NOMO-1 treated with dmso at 0.1 percent for 144 hours (cell line): ENCODE results near the gene RHBDD1.

Experiments used
- DNase-seq: peaks from one replicate; lab custom pipeline; 2025; ENCODE audit not compliant: unreplicated experiment; lab: John Stamatoyannopoulos, UW

RHBDD1 gene

GRCh38 chr2:226978300-226978699 lies 142.4 kb downstream of the RHBDD1 start:
- no peak for DNase-seq

- no peak for DNase-seq
Measured at GRCh38 chr2:226979004-226979403, 143.2 kb downstream of the RHBDD1 start.

GRCh38 chr2:226981791-226982326 lies 146.0 kb downstream of the RHBDD1 start:
- no peak for DNase-seq

- DNase-seq = no peak
Measured at GRCh38 chr2:226983895-226984749, 148.3 kb downstream of the RHBDD1 start.

GRCh38 chr2:226984750-226985582 lies 149.1 kb downstream of the RHBDD1 start:
- no peak for DNase-seq

GRCh38 chr2:226985583-226985946 lies 149.7 kb downstream of the RHBDD1 start:
- no peak for DNase-seq

- DNase-seq = no peak
Measured at GRCh38 chr2:226991663-226992062, 155.8 kb downstream of the RHBDD1 start.

- DNase-seq = no peak
Measured at GRCh38 chr2:226993171-226993570, 157.3 kb downstream of the RHBDD1 start.

GRCh38 chr2:226994775-226995174 lies 158.9 kb downstream of the RHBDD1 start:
- no peak for DNase-seq

- DNase-seq = no peak
Measured at GRCh38 chr2:226995625-226996041, 159.8 kb downstream of the RHBDD1 start.

- no peak for DNase-seq
Measured at GRCh38 chr2:226999661-227000060, 163.8 kb downstream of the RHBDD1 start.

- DNase-seq = no peak
Measured at GRCh38 chr2:227000123-227000522, 164.3 kb downstream of the RHBDD1 start.

GRCh38 chr2:227004482-227004881 lies 168.6 kb downstream of the RHBDD1 start:
- DNase-seq = no peak

- DNase-seq = no peak
Measured at GRCh38 chr2:227006189-227006897, 170.5 kb downstream of the RHBDD1 start.

- DNase-seq = no peak
Measured at GRCh38 chr2:227007148-227007547, 171.3 kb downstream of the RHBDD1 start.

GRCh38 chr2:227007940-227008339 lies 172.1 kb downstream of the RHBDD1 start:
- no peak for DNase-seq

- DNase-seq = no peak
Measured at GRCh38 chr2:227010433-227010832, 174.6 kb downstream of the RHBDD1 start.

- no peak for DNase-seq
Measured at GRCh38 chr2:227013330-227013729, 177.5 kb downstream of the RHBDD1 start.

GRCh38 chr2:227013881-227014280 lies 178.0 kb downstream of the RHBDD1 start:
- no peak for DNase-seq

GRCh38 chr2:227016894-227017293 lies 181.0 kb downstream of the RHBDD1 start:
- DNase-seq = no peak

- no peak for DNase-seq
Measured at GRCh38 chr2:227020416-227020815, 184.6 kb downstream of the RHBDD1 start.
